Keratinocyte (primary cell): ENCODE results near the gene RASAL2. TPM values are rescaled to one million over a fixed set of nuclear protein-coding genes. Genes with fewer than 3 reads are reported as not detected.

Experiments used
- DNase-seq: peaks from one replicate; pipeline ENCODE4 v3.0.0-alpha.2; 2011; ENCODE audit warnings: low read depth, missing footprints, low spot score
- FAIRE-seq: peaks from 2 replicates; lab custom pipeline; 2011; peaks lifted over from hg19 to GRCh38; lab: Jason Lieb, UNC
- H2AFZ ChIP-seq: 2 replicates; pipeline ENCODE4 v1.6.0; 2012; ENCODE audit warnings: low read length, control low read depth, inconsistent platforms; ENCODE audit not compliant: control insufficient read depth
- H3K27ac ChIP-seq: 2 replicates; pipeline ENCODE4 v1.5.1; 2011; ENCODE audit warnings: low read length; ENCODE audit not compliant: control insufficient read depth, insufficient read depth
- H3K27me3 ChIP-seq: 3 replicates; pipeline ENCODE4 v1.6.0; 2011; ENCODE audit warnings: low read length; ENCODE audit not compliant: control insufficient read depth, insufficient read depth; ENCODE audit errors: extremely low read depth
- H3K36me3 ChIP-seq, 2 experiments: 2 replicates in 1 of 2; 3 replicates in 1 of 2; pipeline ENCODE4 v1.5.1; 2011; ENCODE audit warnings: low read length in 2 of 2, mild to moderate bottlenecking in 1 of 2; ENCODE audit not compliant: control insufficient read depth in 2 of 2, insufficient read depth in 2 of 2; ENCODE audit errors: extremely low read depth in 1 of 2
- H3K4me1 ChIP-seq: 3 replicates; pipeline ENCODE4 v1.5.1; 2011; ENCODE audit warnings: low read length; ENCODE audit not compliant: control insufficient read depth, insufficient read depth; ENCODE audit errors: extremely low read depth
- H3K4me2 ChIP-seq: 3 replicates; pipeline ENCODE4 v1.6.0; 2011; ENCODE audit warnings: low read depth, low read length; ENCODE audit not compliant: control insufficient read depth, insufficient read depth; ENCODE audit errors: extremely low read depth
- H3K4me3 ChIP-seq, 3 experiments: fragments of 200-600 bp in 1 of 3; sonication (generic) in 1 of 3; 2 replicates in 2 of 3; 3 replicates in 1 of 3; pipeline ENCODE4 v1.5.1; 2011 to 2016; ENCODE audit warnings: low read length in 3 of 3, mild to moderate bottlenecking in 3 of 3, control low read depth in 2 of 3, inconsistent platforms in 1 of 3, low read depth in 1 of 3, mixed read lengths in 1 of 3, mixed run types in 1 of 3, moderate library complexity in 1 of 3; ENCODE audit not compliant: control insufficient read depth in 2 of 3, insufficient read depth in 2 of 3; ENCODE audit errors: extremely low read depth in 1 of 3
- H3K79me2 ChIP-seq: 2 replicates; pipeline ENCODE4 v1.6.0; 2012; ENCODE audit warnings: low read length; ENCODE audit not compliant: control insufficient read depth, insufficient read depth
- H3K9ac ChIP-seq: 3 replicates; pipeline ENCODE4 v1.6.0; 2011; ENCODE audit warnings: low read length; ENCODE audit not compliant: control insufficient read depth, insufficient read depth; ENCODE audit errors: extremely low read depth
- H3K9me1 ChIP-seq: 3 replicates; pipeline ENCODE4 v1.6.0; 2011; ENCODE audit warnings: low read length; ENCODE audit not compliant: control insufficient read depth, insufficient read depth; ENCODE audit errors: extremely low read depth
- H3K9me3 ChIP-seq: 2 replicates; pipeline ENCODE4 v1.5.1; 2012; ENCODE audit warnings: low read depth, low read length; ENCODE audit not compliant: control insufficient read depth
- H4K20me1 ChIP-seq: 3 replicates; pipeline ENCODE4 v1.6.0; 2011; ENCODE audit warnings: low read length; ENCODE audit not compliant: control insufficient read depth, insufficient read depth; ENCODE audit errors: extremely low read depth
- CTCF ChIP-seq, 3 experiments: IDR thresholded peaks in 1 of 3; conservative IDR thresholded peaks in 1 of 3; optimal IDR thresholded peaks in 1 of 3; 2 replicates in 2 of 3; 3 replicates in 1 of 3; pipeline versions ENCODE3 to v1.5.1; 2011; ENCODE audit warnings: low read length in 3 of 3, mild to moderate bottlenecking in 3 of 3, moderate library complexity in 2 of 3, control low read depth in 1 of 3, inconsistent platforms in 1 of 3; ENCODE audit not compliant: insufficient read depth in 2 of 3; ENCODE audit errors: extremely low read depth in 1 of 3
- EZH2 ChIP-seq: IDR thresholded peaks from one replicate; pipeline ENCODE4 v1.6.1; 2012; ENCODE audit warnings: inconsistent platforms, mild to moderate bottlenecking, low read length, moderate library complexity
- dilution Hi-C: fragments of 300-500 bp; cut with MboI; formaldehyde crosslinking; loops from one replicate; pipeline ENCODE4 v1.7.0; 2020; ENCODE audit warnings: low sequenced_read_pairs; ENCODE audit not compliant: extremely low pct_ligation_motif_present
- polyA plus RNA-seq, 5 experiments: library from polyadenylated mRNA; depleted of rRNA in 3 of 5; stranded (reverse) in 3 of 5; stranded (forward) in 1 of 5; unstranded in 1 of 5; fragments of >200 nt; gene quantifications; 1 replicate in 1 of 5; 2 replicates in 3 of 5; 3 replicates in 1 of 5; pipeline versions ENCODE4 v1.2.1 to v1.2.3, GENCODE V29; 2011 to 2012; ENCODE audit warnings: missing spikeins in 2 of 5, low read depth in 1 of 5, low replicate concordance in 1 of 5

RASAL2 gene
- polyA plus RNA-seq, 1 donor (not counting 4 experiments of a cell fraction or from before 2014, with no cell fraction given): 27.2 TPM

GRCh38 chr1:178374016-178374415 is 280.1 kb downstream of the RASAL2 start:
- H3K4me2 ChIP-seq: no peak overlapping the region

GRCh38 chr1:178376008-178376407 is 282.1 kb downstream of the RASAL2 start:
- no peak for DNase-seq
- no peak for TF ChIP-seq EZH2
- no peak for TF ChIP-seq CTCF (optimal IDR thresholded peaks at IDR 0.05 in 1 of 3, IDR thresholded peaks at IDR 0.05 in 1 of 3, conservative IDR thresholded peaks at IDR 0.05 in 1 of 3; ENCODE audit: extremely low read depth in 1 of 3, insufficient read depth in 2 of 3, low read length in 3 of 3)
- Histone ChIP-seq H3K4me3 (no peak overlapping the region), H3K9me1 (no peaks in the 10 kb centered on the region), H3K4me1 (peaks cover 5% of the 10 kb centered on the region), H3K9ac (no peak overlapping the region), H3K9me3 (no peaks in the 10 kb centered on the region), H3K36me3 (no peaks in the 10 kb centered on the region), H3K4me2 (no peak overlapping the region), H2AFZ (no peak overlapping the region), H4K20me1 (no peaks in the 10 kb centered on the region), H3K79me2 (no peaks in the 10 kb centered on the region), H3K27ac (no peak overlapping the region), H3K27me3 (no peaks in the 10 kb centered on the region)
- dilution Hi-C loops: no loop called here
- FAIRE-seq: no peak

More at GRCh38 chr1:178374016-178374415, 280.1 kb downstream of the RASAL2 start:
- no peak for DNase-seq
- H3K4me1 ChIP-seq: peaks cover 5% of the 10 kb centered on the region
- H2AFZ ChIP-seq: no peak overlapping the region
- TF ChIP-seq CTCF (optimal IDR thresholded peaks at IDR 0.05 in 1 of 3, IDR thresholded peaks at IDR 0.05 in 1 of 3, conservative IDR thresholded peaks at IDR 0.05 in 1 of 3; ENCODE audit: extremely low read depth in 1 of 3, insufficient read depth in 2 of 3, low read length in 3 of 3): no peak
- TF ChIP-seq EZH2: no peak
- H4K20me1 ChIP-seq: no peaks in the 10 kb centered on the region
- no peaks in the 10 kb centered on the region for H3K36me3 ChIP-seq
- no peaks in the 10 kb centered on the region for H3K9me3 ChIP-seq
- no peak overlapping the region for H3K27ac ChIP-seq
- no peaks in the 10 kb centered on the region for H3K9me1 ChIP-seq
- no peaks in the 10 kb centered on the region for H3K79me2 ChIP-seq
- H3K27me3 ChIP-seq: no peaks in the 10 kb centered on the region
- dilution Hi-C loops: no loop called here
- no peak overlapping the region for H3K9ac ChIP-seq
- no peak overlapping the region for H3K4me3 ChIP-seq
- no peak for FAIRE-seq
